ENCODE data around the gene CYP3A5.

DNA sequence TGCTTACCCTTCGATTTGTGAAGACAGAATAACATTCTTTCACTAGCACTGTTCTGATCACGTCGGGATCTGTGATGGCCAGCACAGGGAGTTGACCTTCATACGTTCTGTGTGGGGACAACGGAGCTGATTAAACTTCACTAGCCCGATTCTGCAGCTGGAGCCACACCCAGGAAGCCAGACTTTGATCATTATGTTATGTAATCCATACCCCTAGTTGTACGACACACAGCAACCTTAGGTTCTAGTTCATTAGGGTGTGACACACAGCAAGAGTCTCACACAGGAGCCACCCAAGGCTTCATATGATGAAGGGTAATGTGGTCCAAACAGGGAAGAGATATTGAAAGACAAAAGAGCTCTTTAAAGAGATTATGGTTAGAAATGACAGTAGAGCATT lies 7.2 kb downstream of the CYP3A5 start:
- TF ChIP-seq CTCF (IDR thresholded peaks at IDR 0.05; ENCODE audit: low read length) (no peak), EZH2 (optimal IDR thresholded peaks at IDR 0.05; ENCODE audit: low read depth, low read length) (no peak), EZH2phosphoT487 (IDR thresholded peaks at IDR 0.05; ENCODE audit: low read length) (no peak)
